TTC549 (cell line): ENCODE measurements around the gene ZNF747.

Experiments
- FAIRE-seq: peaks from 2 replicates; lab custom pipeline; 2012; peaks lifted over from hg19 to GRCh38; lab: Jason Lieb, UNC

The ZNF747 gene

GRCh38 chr16:30515275-30515674 is 19.4 kb downstream of the ZNF747 start:
- FAIRE-seq: no peak

- FAIRE-seq: no peak
These were observed 23.1 kb downstream of the ZNF747 start for GRCh38 chr16:30511509-30511908.

- no peak for FAIRE-seq
These were observed 24.2 kb downstream of the ZNF747 start for GRCh38 chr16:30510376-30510938.

- FAIRE-seq: no peak
These were observed 25.4 kb downstream of the ZNF747 start for GRCh38 chr16:30509081-30509765.

- FAIRE-seq: no peak
These were observed 31.0 kb downstream of the ZNF747 start for GRCh38 chr16:30503403-30504296.

DNA sequence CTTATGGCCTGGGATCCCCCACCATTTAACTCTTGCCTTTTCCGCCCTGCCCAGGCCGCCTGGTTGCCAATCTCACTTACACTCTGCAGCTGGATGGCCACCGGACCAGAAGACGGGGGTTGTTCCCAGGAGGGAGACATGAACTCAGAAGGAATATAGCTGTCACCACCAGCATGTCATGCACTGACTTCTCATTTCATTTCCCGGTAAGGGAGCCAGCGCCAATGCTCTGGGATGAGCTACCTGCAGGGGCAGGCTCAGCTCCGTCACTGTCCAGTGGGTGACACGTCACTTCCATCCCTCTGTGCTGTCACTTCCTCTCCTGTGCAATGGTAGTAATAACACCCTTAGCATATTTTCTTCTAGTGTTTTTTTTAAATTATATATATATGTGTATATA is 35.4 kb downstream of the ZNF747 start:
- no peak for FAIRE-seq

GRCh38 chr16:30494709-30495108 is 39.9 kb downstream of the ZNF747 start:
- FAIRE-seq: no peak

- no peak for FAIRE-seq
These were observed 40.6 kb downstream of the ZNF747 start for GRCh38 chr16:30493941-30494488.

- FAIRE-seq: no peak
These were observed 42.8 kb downstream of the ZNF747 start for GRCh38 chr16:30491744-30492308.

DNA sequence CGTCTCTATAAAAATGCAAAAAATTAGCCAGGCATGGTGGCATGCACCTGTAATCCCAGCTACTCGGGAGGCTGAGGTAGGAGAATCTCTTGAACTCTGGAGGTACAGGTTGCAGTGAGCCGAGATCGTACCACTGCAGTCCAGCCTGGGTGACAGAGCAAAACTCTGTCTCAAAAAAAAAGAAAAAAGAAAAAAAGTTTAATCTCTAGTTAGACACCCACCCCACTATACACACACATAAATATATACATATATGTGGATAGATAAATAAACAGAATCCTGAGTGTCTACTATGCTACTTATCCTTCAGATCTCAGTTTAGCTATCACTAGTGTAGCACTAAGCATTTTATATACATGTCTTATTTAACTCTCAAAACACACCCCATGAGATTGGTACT is 43.4 kb downstream of the ZNF747 start:
- FAIRE-seq: no peak

DNA sequence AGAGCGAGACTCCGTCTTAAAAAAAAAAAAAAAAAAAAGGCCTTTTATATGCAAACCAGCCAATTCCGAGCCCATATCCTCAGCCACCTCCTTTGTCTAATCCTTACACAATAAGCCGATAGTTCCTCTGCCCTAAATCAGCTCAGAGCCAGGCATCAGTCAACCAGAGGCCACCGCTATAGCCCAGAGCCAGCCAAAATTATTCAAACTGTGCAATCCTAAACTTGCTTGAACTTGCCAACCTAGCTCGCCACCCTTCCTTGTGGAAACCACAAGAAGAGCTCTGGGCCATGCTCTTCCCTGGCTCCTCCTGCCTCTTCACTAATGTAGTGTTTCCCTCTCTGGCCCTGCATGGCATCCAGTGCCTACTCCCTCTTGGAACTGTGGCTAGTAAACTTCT is 44.4 kb downstream of the ZNF747 start:
- FAIRE-seq: no peak

DNA sequence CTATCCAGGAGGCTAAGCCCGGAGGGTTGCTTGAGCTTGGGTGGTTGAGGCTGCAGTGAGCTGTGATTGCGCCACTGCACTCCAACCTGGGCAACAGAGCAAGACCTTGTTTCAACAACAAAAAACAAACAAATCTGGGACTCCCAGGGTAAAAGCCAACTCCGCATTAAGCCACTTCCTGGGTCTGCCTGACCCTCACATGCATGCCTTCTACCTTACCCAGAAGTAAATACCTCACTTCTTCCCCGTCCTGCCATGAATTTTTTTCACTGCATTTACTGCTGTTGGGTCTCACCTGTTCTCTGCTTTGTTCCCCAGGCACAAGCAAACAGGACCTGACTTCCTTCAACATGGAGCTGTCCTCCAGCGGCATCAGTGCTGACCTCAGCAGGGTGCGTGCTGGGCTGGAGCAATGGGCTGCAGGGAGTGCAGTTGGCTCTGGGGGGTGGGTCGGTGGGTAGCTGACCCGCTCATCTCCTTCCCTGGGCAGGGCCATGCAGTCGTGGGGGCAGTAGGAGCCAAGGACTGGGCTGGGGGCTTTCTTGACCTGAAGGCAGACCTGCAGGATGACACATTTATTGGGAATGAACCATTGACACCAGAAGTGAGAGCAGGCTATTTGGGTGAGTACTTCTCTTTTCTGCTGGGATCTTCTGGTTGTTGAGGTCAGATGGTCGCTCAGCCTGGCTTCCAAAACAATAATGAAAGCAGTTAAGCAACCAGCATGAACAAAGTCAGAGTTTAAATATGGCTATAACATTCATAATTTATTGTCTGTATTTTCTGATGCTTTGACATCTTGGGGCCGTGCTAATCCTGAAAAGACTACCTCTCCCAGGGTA is 45.7 kb downstream of the ZNF747 start:
- FAIRE-seq: no peak

DNA sequence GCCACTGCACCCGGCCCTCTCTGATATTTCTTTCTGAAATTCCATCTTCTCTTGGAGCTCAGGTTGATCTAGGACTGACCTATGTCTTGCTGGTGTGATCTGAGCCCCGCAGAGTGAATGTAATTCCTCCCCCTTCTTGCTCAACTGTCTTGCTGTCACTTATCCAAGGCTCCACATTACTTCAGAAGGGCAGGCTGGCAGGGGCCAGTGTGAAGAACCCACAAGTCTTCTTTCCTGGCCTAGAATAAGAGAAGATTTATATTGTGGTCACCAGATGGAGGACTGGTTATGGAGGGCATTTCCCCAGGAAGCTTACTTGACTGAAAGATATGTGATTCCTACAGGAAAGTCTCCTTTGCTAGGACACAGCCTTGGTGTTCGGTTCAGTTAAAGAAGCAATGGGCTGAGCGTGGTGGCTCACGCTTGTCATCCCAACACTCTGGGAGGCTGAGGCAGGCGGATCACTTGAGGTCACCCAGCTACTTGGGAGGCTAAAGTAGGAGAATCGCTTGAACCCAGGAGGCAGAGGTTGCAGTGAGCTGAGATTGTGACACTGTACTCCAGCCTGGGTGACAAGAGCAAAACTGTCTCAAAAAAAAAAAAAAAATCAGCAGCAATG is 48.7 kb downstream of the ZNF747 start:
- FAIRE-seq: no peak

DNA sequence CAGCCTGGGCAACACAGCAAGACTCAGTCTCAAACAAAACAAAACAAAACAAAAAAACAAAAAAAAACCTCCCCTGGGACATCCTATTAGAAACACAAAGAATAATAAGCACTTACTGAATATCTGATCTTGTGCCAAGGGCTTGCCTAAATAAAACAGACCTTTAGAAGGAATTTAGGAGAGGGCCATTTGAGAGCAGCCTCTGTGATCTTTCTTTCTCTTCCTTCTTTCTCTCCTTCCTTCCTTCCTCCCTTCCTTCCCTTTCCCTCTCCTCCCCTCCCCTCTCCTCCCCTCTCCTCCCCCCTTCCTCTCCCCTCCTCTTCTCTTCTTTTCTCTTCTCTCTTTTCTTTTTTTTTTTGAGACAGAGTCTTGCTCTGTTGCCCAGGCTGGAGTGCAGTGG is 49.8 kb downstream of the ZNF747 start:
- no peak for FAIRE-seq

DNA sequence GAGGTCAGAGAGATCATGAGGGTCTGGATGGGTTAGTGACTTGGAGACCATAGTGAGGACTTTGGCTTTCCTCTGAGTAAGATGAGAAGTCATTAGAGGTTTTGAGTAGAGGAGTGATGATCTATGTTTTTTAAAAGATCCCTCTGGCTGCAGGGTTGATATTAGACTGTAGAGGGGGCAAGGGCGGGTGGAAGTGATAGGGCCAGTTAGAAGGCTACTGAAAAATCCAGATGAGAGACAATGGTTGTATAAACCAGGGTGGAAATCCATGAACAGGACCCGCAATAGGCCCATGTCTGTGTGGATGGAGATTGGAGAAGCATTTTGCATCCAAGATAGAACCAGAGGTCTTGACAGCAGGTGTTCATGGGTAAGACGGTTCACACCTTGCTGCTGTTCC is 52.3 kb downstream of the ZNF747 start:
- no peak for FAIRE-seq

DNA sequence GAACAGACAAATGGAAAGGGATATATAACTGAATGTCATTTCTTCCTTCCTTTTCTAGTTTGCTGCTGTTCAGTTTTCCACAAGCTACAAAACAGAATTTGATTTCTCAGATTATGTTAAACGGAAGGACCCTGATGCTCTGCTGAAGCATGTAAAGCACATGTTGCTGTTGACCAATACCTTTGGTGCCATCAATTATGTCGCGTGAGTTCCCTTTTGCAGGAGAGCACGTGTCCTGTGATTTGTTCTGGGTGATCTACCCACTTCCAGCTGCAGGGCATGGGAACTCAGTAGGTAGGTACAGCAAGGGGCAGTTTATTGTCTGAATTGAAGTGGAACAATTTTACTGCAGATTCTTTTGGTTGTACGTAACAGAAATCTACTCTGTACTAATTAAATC is 53.3 kb downstream of the ZNF747 start:
- FAIRE-seq: no peak
